KOPT-K1 (cell line): ENCODE data around the gene TSPAN12.
"Not testable (repeated sequence)": the region's sequence is repeated elsewhere in the genome, so short reads cannot be mapped to it uniquely, and the experiment has no call there.

Experiments used
- H3K27ac ChIP-seq: fragments of 200-600 bp; sonication (generic); 2 replicates; pipeline ENCODE4 v1.5.1; 2016; ENCODE audit warnings: antibody characterized with exemption, mild to moderate bottlenecking, low read depth, low read length; ENCODE audit not compliant: poor library complexity, severe bottlenecking
- H3K36me3 ChIP-seq: fragments of 200-600 bp; sonication (generic); 2 replicates; pipeline ENCODE4 v1.5.1; 2017; ENCODE audit warnings: antibody characterized with exemption, mild to moderate bottlenecking, low read length, moderate library complexity; ENCODE audit not compliant: insufficient read depth
- H3K9me3 ChIP-seq: fragments of 200-600 bp; sonication (generic); 2 replicates; pipeline ENCODE4 v1.5.1; 2017; ENCODE audit warnings: antibody characterized with exemption, low read length, mild to moderate bottlenecking; ENCODE audit not compliant: insufficient read depth, poor library complexity, severe bottlenecking

Gene TSPAN12

DNA sequence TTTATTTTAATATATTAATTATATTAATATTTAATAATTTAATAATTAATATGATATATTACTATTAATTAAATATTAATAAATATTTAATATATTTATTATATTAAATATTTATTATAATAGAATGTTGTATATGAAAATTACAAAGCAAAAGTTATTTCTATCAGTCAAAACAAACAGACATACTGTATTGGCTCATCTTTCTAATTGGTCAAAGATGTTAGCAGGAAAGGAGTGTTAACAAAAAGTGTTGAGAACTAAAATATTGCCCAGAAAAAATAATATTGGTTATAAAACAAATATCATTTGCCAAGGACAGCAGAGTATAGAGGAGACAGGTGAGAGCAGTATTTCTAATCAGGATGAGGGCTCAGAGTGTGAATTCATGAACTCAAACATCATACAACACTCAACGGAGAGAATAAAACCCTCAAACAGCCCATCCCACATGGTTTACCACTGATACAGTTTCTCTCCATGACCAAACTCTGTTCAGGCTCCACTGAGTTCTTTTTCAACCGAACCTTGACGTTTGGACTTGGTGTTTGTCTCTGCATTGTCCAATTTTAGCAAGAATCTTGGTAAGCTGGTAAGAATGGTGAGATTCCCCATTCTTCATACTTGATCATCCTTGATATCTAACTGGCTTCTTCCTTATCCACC, 58.0 kb downstream of the TSPAN12 start:
- H3K9me3 ChIP-seq, result no peaks in the 10 kb centered on the region
- no peak overlapping the region for H3K27ac ChIP-seq
- no peaks in the 10 kb centered on the region for H3K36me3 ChIP-seq

DNA sequence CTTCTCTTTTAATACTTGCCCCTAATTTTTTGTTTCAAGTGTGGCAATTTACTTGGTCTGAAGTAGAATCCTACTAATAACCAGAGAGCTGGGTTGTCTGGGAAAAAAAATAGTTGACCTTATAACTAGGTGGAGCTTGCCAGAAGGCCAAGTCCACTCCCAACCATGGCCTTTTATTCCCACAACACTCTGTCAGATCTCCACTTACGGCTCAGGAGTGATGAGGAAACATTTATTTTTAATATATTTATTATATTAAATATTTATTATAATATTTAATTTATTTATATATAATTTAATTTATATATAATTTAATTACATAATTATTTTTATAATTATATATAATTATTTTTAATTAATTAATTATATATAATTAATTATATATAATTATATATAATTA, 58.8 kb downstream of the TSPAN12 start:
- Histone ChIP-seq H3K36me3 (no peaks in the 10 kb centered on the region), H3K9me3 (no peaks in the 10 kb centered on the region)

DNA sequence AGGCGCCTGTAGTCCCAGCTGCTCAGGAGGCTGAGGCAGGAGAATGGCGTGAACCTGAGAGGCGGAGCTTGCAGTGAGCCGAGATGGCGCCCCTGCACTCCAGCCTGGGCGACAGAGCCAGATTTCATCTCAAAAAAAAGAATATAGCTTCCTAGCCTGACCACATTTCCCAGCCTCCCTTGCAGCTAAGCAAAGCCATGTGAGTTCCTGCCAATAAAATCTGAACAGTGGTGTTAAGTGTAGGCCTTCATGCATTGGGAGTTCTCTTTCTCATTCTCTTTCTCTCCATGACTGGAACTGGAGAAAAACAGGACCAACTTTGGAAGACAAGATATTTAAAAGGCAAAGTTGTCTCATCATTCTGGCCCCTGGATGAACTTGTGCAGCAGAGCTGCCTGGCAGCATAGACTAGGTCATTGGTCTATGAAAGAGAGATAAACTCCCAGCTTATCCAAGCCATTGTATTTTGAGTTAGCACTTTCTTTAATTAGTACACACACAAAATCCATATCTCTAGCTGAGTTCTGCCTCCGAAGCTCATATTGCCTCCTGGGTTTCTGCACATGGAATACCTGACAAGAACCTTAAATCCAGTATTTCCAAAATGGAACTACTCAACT, 60.8 kb downstream of the TSPAN12 start:
- no peaks in the 10 kb centered on the region for H3K9me3 ChIP-seq
- no peaks in the 10 kb centered on the region for H3K36me3 ChIP-seq
- no peak overlapping the region for H3K27ac ChIP-seq

More for the DNA sequence above, 58.8 kb downstream of the TSPAN12 start:
- H3K27ac ChIP-seq, result no peak overlapping the region

DNA sequence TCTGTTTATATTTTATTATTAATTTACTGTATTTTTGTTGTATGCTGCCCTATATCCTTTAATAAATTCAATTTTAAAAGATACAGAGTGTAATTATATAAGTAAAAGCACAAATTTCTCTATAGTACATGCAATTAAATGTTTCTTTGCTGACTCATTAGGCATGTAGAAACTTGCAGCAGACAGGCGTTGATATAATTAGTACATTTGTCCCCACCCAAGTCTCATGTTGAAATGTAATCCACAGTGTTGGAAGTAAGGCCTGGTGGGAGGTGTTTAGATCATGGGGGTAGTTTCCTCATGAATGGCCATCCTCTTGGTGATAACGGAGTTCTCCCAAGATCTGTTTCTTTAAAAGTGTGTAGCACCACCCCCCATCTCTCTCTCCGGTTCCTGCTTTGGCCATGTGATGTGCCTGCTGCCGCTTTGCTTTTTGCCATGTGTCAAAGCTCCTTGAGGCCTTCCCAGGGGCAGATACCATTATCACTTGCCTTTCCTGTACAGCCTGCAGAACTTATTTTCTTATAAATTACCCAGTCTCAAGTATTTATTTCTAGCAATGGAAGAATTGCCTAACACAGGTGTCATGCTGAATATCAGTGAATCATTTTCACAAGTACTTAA, 63.7 kb downstream of the TSPAN12 start:
- H3K27ac ChIP-seq, result no peak overlapping the region
- H3K36me3 ChIP-seq, result no peaks in the 10 kb centered on the region
- no peaks in the 10 kb centered on the region for H3K9me3 ChIP-seq

DNA sequence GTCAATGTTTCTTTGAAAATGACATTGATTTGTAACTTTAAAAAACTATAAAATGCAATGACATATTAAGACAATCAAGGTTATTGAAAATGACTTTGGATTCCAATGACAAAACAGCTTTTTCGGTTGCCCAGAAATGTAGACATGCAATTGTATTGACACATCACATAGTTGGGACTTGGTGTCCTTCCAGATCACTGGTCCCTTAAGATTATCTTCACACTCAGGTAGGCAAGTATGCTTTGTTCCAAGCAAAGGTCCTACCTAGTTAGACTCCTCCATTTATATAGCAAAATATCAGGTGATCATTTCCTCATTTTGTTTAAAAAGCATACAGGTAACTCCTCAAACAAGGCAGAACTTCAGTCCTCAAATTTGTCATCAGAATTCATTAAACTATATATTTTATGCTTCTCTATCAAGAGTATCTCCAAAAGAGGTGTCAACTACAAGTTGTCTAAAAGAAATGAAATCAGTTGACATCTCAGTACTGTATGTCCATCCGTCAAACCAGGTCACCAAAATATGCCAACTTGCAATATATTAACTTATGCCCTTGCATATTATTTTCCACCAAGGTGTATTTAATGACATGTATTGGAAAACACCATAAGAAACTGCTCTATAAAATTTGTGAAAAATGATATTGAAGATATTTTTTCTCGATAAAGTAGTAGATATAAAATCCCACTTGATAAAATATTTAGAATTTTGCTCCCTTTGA, 64.6 kb downstream of the TSPAN12 start:
- no peaks in the 10 kb centered on the region for H3K9me3 ChIP-seq
- H3K27ac ChIP-seq, result no peak overlapping the region
- H3K36me3 ChIP-seq, result no peaks in the 10 kb centered on the region

DNA sequence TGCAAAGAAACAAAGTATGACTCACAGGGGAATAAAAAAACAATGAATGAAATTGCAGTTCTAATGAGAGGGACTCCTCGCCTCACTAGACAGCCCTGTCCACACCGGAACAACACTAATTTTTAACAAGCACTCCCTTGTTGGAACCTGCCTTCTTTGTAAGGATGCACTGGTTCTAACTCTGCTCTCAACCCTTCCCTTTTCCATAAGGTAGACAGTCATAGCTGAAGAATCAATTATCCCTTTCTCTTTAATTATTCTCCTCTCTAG, 65.1 kb downstream of the TSPAN12 start:
- H3K27ac ChIP-seq, result no peak overlapping the region
- H3K36me3 ChIP-seq, result no peaks in the 10 kb centered on the region
- no peaks in the 10 kb centered on the region for H3K9me3 ChIP-seq

DNA sequence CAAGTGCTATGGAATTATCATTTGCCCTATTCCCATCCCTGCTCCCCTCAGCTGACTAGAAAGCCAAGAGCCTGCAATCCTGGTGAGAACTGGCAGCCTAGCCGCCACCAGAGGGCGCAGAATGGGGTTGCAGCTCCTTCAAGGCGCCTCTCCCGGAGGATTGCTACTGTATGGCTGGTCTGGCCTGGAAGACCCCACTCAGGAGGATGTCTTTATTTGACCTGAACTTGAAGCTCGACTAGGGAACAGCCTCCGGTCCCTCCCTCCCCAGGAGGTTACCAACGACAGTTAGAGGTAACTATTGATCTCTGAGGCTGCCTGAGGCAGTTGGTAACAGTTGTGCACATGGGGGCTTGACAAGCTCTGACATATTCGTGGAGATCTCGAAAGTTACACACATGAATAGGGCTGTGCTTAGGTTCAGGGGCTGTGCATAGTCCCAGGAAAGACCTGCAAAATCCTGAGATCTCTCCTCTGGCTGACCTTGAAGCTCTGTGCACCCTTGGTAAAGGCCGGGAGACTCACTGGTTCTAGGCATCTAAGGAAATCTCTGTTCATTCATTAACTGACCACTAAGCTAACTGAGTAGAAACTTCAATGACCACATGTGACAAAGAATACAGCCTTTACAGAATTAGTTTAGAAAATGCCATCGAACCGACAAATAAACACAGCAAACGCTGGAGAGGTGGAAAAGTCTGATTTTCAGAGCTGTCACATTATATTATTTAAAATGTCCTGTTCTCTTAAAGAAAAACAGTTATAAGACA, 65.7 kb downstream of the TSPAN12 start:
- Histone ChIP-seq H3K36me3 (no peaks in the 10 kb centered on the region), H3K27ac (no peak overlapping the region), H3K9me3 (no peaks in the 10 kb centered on the region)

DNA sequence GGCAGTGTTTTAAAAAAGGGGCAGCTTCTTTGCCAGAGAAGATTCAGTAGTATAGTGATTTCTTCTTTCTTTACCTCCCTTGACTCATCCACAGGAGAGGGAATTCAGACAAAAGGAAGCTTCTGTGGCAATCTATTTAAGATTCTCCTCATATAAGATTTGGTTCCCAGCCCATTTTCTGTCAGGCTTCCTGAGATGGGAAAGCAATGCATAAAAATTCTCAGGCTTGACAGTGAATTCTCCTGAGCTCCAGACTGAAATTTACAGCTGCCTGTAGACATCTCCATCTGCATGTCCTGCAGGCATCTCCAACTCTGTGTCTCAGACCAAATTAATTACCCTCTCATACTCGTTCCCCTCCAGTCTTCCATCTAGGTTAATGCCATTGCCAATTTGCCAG, 72.8 kb downstream of the TSPAN12 start:
- Histone ChIP-seq H3K27ac (no peak overlapping the region), H3K9me3 (no peaks in the 10 kb centered on the region), H3K36me3 (no peaks in the 10 kb centered on the region)

DNA sequence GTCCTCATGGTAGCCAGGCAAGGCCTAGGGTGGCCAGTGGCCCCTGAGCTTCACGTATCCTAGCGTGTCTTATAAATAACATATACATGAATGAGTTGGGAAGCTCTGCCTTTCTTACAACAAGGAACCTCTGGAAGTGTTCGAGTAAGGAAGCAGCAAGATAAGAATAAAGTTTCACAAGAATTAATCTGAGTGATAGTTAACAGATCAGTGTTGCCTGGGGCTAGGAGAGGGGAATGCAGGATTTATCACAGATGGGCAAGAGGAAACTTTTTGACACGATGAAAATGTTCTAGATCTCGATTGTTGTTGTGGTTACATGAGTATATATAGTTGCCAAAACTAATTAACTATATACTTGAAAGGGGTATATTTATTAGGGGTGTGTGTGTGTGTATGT, 74.2 kb downstream of the TSPAN12 start:
- H3K27ac ChIP-seq, result no peak overlapping the region
- H3K9me3 ChIP-seq, result no peaks in the 10 kb centered on the region
- H3K36me3 ChIP-seq, result no peaks in the 10 kb centered on the region

DNA sequence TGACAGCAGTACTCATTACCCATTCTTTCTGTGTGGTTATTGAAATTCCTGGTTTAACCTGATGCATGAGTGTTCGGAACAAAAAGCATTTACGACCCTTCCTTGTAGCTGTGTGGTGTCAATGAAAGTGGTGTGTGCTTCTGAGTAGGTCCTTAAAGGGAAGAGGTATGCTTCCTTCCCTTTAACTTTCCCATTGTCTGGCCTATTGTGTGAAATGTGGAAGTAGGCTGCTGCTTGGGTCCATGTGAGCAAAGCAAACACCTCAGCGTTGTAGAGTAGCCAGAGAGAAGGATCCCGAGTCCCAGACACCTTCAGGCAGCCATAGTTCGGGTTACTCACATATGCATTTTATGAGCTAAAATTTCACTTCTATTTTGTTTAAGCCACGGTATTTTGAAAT, 74.7 kb downstream of the TSPAN12 start:
- Histone ChIP-seq H3K9me3 (no peaks in the 10 kb centered on the region), H3K36me3 (no peaks in the 10 kb centered on the region), H3K27ac (no peak overlapping the region)

DNA sequence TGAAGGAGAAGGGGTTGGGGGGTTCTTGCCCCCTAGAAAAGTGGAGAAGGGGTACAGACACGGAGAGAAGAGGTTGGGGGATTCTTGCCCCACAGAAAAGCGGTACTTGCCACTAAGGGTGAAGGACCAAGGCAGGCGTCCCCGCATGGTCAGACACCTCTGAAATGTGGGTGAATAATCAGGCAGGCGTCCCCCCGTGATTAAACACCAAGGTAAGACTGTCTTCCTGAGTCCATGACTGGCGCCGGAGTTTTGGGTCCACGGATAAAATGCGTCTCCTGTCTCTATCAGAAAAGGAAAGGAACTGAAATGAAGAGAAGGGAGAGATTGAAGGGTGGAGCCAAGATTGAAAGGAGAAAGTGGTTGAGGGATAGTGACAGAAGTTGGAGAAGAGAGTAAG, 76.0 kb downstream of the TSPAN12 start:
- not testable (repeated sequence) for H3K9me3 ChIP-seq, H3K27ac ChIP-seq, H3K36me3 ChIP-seq

DNA sequence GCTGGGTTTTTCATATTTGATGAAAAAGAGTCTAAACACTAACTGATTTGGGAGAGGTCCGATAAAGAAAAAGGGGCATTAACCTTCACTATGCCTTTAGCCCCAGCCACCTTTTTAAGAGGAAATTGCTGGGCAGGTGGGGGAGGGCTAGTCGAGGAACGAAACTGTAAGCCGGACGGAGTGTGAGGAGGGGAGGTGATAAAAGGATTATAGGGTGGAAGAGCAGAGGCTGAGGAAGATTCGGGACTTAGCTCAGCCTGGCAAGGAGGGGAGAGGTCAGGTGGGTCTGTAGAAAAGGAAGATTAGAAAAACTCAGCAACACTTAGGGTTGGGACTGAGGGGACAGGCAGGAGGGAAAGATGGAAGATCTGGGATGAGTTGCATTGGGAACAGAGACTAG, 77.0 kb downstream of the TSPAN12 start:
- no peak overlapping the region for H3K27ac ChIP-seq
- H3K36me3 ChIP-seq, result no peaks in the 10 kb centered on the region
- no peaks in the 10 kb centered on the region for H3K9me3 ChIP-seq

DNA sequence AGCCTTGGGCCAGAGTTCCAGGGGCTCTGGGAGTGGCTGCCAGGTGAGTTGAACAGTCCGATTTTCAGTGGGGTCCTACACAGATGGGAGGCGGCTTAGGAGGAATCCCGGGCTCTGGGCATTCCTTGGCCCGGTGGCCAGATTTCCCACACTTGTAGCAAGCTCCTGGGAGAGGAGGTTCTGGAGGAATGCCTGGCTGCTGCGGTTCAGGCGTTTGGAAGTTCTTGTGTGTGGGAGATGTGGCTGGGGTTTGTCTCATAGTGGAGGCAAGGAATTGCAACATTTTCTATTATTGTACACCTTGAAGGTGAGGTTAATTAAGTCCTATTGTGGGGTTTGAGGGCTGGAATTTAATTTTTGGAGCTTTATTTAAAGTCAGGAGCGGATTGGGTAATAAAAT, 77.5 kb downstream of the TSPAN12 start:
- not testable (repeated sequence) for H3K27ac ChIP-seq, H3K9me3 ChIP-seq, H3K36me3 ChIP-seq

DNA sequence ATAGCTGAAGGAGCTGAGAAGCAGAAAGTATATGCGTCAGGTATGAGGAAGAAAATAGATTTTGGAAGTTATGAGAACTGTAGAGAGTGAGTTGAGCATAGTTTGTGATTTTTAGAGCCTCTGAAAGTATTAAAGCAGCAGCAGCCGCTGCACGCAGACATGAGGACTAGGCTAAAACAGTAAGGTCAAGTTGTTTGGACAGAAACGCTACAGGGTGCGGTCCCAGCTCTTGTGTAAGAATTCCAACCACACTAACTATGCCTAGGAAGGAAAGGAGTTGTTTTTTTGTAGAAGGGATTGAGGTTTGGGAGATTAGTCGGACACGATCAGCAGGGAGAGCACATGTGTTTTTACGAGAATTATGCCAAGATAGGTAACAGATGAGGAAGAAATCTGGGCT, 78.9 kb downstream of the TSPAN12 start:
- not testable (repeated sequence) for H3K27ac ChIP-seq, H3K36me3 ChIP-seq, H3K9me3 ChIP-seq

DNA sequence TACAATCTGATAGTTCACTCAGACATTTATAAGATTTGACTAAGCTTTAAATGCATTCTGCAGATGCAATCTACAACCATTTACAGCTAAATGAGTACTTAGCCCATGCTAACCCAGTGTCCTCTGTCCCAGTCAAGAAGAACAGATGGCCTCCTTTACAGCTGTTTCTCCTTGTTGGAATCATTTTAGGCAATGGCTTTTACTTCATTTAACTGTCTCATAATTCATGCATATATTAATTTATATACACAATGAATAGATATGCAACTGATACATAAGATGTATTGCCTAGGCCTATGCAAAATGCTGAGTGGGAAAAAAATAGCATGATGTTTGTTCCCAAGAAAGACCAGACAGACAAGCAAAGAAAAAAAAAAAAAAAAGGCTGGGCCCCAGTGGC, 82.2 kb downstream of the TSPAN12 start:
- Histone ChIP-seq H3K27ac (no peak overlapping the region), H3K36me3 (no peaks in the 10 kb centered on the region), H3K9me3 (no peaks in the 10 kb centered on the region)
